Colonic mucosa (tissue), 4 donors: Measurements from ENCODE around the gene FAM209A. TPM values are rescaled to one million over a fixed set of nuclear protein-coding genes. Genes with fewer than 3 reads are reported as not detected.

ENCODE experiments used
- DNase-seq: peaks from one replicate; pipeline ENCODE4 v3.0.0-alpha.2; 2020
- H3K27ac ChIP-seq: fragments of 200-600 bp; one replicate; pipeline ENCODE4 v1.8.0; 2021
- H3K27me3 ChIP-seq: fragments of 200-600 bp; one replicate; pipeline ENCODE4 v1.8.0; 2021
- H3K36me3 ChIP-seq: fragments of 200-600 bp; one replicate; pipeline ENCODE4 v1.8.0; 2021
- H3K4me1 ChIP-seq: fragments of 200-600 bp; one replicate; pipeline ENCODE4 v1.8.0; 2021; ENCODE audit warnings: mild to moderate bottlenecking
- H3K4me3 ChIP-seq: fragments of 200-600 bp; one replicate; pipeline ENCODE4 v1.8.0; 2021
- H3K9ac ChIP-seq, 2 donors: one replicate each; pipeline ENCODE4 v1.7.0; 2013; ENCODE audit warnings: control low read depth in 2 of 2, low read depth in 2 of 2, low read length in 2 of 2
- H3K9me3 ChIP-seq: fragments of 200-600 bp; one replicate; pipeline ENCODE4 v1.8.0; 2021
- CTCF ChIP-seq: fragments of 200-600 bp; IDR thresholded peaks from one replicate; pipeline ENCODE4 v1.8.0; 2022; ENCODE audit warnings: antibody characterized with exemption, mild to moderate bottlenecking
- intact Hi-C: fragments of 100-400 bp; cut with DNase I; formaldehyde crosslinking; loops from one replicate; pipeline ENCODE4 v1.14.1; 2022
- total RNA-seq, 2 donors: library from RNA; stranded (reverse); fragmentation: NEBNext Ultra II Directional in 1 of 2; extraction: Animal tissue kit (Norgen Biotek cat#: 25700) in 1 of 2; gene quantifications; one replicate each; pipeline ENCODE4 v1.2.1, GENCODE V29; 2021
- donor health status: healthy.
- donor health status: DM: no; HTN: no; CAD: no.
- donor health status: DM: no; HTN: no; CAD: no.

The FAM209A gene
- total RNA-seq, 2 donors from 2014 or later, result 0.35 TPM; not detected in 1

DNA sequence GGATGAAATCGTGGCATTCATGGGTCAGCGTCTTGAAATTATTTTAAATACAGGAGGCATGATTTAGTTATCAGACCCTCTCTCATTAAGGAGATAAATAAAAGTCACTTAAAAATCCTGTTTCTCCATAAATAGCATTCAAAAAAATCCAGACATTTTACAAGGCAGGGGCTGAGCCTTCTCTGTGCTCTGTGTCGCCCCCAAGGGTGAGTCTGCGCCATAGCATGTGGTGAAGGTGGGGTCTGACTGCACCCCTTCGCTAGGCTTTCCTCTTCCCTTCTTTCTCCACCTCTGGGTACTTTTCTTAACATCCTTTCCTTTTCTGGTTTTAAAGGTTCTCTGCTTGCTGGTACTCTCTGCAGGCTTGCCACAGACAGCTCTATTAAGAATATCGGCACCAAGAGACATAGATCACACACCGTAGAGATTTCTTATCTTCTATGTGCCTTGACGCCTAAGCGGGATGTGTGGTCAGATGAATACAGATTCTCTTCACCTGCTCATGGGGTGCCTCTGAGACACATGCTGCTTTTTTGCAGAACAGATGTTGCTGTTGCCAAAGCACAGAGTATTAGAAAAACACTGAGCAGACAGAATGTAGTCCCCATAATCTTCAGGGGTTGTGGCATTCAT is 20.1 kb upstream of the FAM209A start:
- Histone ChIP-seq H3K36me3 (no peaks in the 10 kb centered on the region), H3K27me3 (no peaks in the 10 kb centered on the region), H3K4me3 (no peak overlapping the region), H3K4me1 (no peaks in the 10 kb centered on the region), H3K27ac (no peak overlapping the region), H3K9me3 (no peaks in the 10 kb centered on the region), H3K9ac (no peak overlapping the region)
- no peak for DNase-seq
- intact Hi-C loops, result no loop called here
- TF ChIP-seq CTCF, result peak; percentile 9

DNA sequence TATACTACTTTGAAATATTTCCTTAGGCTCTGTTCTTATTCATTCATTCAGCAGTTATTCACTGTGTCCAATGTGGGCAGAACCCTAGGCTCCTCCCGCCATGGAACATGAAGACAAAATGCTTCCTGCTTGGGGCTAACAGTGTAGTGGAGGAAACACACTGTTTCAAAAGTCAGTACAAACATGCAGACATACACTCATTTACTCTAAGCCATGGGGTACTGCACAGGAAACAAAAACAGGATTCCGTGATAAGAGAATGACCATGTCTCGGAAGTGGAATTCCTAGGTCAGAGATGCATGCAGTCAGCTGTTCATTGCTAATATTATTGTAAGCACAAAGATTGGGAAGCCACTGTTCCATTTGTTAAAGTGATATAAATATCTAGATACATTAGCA is 18.4 kb upstream of the FAM209A start:
- Histone ChIP-seq H3K36me3 (no peaks in the 10 kb centered on the region), H3K27me3 (no peaks in the 10 kb centered on the region), H3K9me3 (no peaks in the 10 kb centered on the region), H3K4me3 (no peak overlapping the region), H3K9ac (no peak overlapping the region), H3K27ac (no peak overlapping the region), H3K4me1 (no peaks in the 10 kb centered on the region)
- intact Hi-C loops, result no loop called here
- TF ChIP-seq CTCF, result no peak
- no peak for DNase-seq

GRCh38 chr20:56511926-56512325 is 12.6 kb upstream of the FAM209A start:
- Histone ChIP-seq H3K4me3 (no peak overlapping the region), H3K4me1 (no peaks in the 10 kb centered on the region), H3K36me3 (peaks cover under 1% of the 10 kb centered on the region), H3K27me3 (no peaks in the 10 kb centered on the region), H3K27ac (no peak overlapping the region), H3K9me3 (no peaks in the 10 kb centered on the region), H3K9ac (no peak overlapping the region)
- DNase-seq, result no peak
- intact Hi-C loops, result no loop called here
- TF ChIP-seq CTCF, result no peak

DNA sequence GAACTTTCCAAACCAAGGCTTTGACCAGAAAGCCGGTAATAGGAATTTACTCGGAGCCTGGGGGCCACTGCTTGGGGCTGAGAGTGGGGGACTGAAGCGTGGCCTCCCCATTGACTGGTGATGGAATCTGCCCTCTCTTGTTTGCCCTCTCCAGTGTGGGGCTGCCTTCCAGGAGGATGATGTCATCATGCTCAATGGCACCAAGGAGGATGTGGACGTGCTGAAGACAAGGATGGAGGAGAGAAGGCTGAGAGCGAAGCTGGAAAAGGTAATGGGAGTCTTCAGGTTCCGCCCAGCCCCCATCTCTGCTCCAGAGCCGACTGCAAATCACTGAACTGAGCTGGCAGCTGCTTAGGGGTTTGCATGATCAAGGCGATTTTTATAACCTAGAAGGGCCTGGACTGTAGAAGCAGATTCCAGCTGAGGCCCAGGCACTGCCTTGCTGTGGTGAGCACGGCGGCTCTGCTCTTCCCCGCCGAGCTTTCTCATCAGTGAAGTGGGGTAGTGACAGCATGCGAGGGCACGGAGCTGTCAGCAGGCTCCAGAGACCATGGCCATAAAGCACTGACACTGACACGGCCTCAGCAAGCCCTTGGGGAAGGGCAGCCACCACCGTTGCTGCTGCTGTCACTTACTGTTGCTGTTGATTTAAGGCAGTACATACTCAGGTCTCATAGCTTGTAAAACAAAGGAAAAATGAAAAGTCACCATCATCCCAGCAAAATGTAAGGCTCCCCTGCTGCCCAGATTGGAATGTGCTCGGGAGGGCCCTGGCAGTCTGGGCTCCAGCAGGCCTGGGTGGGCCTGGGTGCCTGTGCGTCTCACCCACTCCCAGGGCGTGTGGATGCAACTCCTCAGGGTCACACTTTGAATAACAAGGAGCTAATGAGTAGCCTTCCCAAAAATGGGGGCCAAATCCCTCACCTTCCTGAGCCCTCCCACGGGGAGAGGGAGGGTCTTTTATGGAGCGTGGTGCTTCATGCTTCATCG is 11.1 kb upstream of the FAM209A start:
- H3K27me3 ChIP-seq, result no peaks in the 10 kb centered on the region
- H3K9me3 ChIP-seq, result no peaks in the 10 kb centered on the region
- DNase-seq, result no peak
- no peaks in the 10 kb centered on the region for H3K4me1 ChIP-seq
- no peak overlapping the region for H3K9ac ChIP-seq
- H3K27ac ChIP-seq, result no peak overlapping the region
- no peak overlapping the region for H3K4me3 ChIP-seq
- no peak for TF ChIP-seq CTCF
- intact Hi-C loops, result no loop called here
- peaks cover 9% of the 10 kb centered on the region for H3K36me3 ChIP-seq

- intact Hi-C loops, result no loop called here
- peaks cover 15% of the 10 kb centered on the region for H3K36me3 ChIP-seq
- no peak for DNase-seq
- H3K27ac ChIP-seq, result no peak overlapping the region
- no peak overlapping the region for H3K9ac ChIP-seq
- no peak overlapping the region for H3K4me3 ChIP-seq
- no peak for TF ChIP-seq CTCF
- no peaks in the 10 kb centered on the region for H3K4me1 ChIP-seq
- H3K27me3 ChIP-seq, result no peaks in the 10 kb centered on the region
- H3K9me3 ChIP-seq, result no peaks in the 10 kb centered on the region
Measured at GRCh38 chr20:56516631-56517030, 7.9 kb upstream of the FAM209A start.
